Right atrium auricular region (tissue), 2 donors: ENCODE results near the gene PTCD1. TPM values are rescaled to one million over a fixed set of nuclear protein-coding genes. Genes with fewer than 3 reads are reported as not detected.

ENCODE experiments used
- DNase-seq: peaks from one replicate; pipeline ENCODE4 v3.0.0-alpha.2; 2019; ENCODE audit warnings: low spot score
- H3K27ac ChIP-seq, 2 donors: fragments of 200-600 bp; sonication (generic); 1 replicate in 1 of 2; 2 replicates in 1 of 2; pipeline ENCODE4 v1.5.1; 2016 to 2019
- H3K27me3 ChIP-seq, 2 donors: fragments of 200-600 bp; sonication (generic); one replicate each; pipeline versions ENCODE4 v1.5.1 to v1.6.0; 2017 to 2019
- H3K36me3 ChIP-seq: fragments of 200-600 bp; sonication (generic); one replicate; pipeline ENCODE4 v1.5.1; 2016
- H3K4me1 ChIP-seq, 2 donors: fragments of 200-600 bp; sonication (generic); one replicate each; pipeline versions ENCODE4 v1.5.1 to v1.6.0; 2017 to 2019
- H3K4me3 ChIP-seq, 2 donors: fragments of 200-600 bp; sonication (generic); 1 replicate in 1 of 2; 2 replicates in 1 of 2; pipeline ENCODE4 v1.5.1; 2017 to 2019; ENCODE audit warnings: mild to moderate bottlenecking in 1 of 2, moderate library complexity in 1 of 2
- H3K9me3 ChIP-seq, 2 donors: fragments of 200-600 bp; sonication (generic); one replicate each; pipeline ENCODE4 v1.5.1; 2019
- CTCF ChIP-seq, 2 donors: fragments of 200-600 bp; sonication (generic); IDR thresholded peaks; one replicate each; pipeline ENCODE4 v1.5.1; 2019; ENCODE audit warnings: antibody characterized with exemption in 2 of 2
- total RNA-seq, 2 donors: library from RNA; depleted of rRNA; stranded (reverse); fragments of >200 nt; gene quantifications; one replicate each; pipeline ENCODE4 v1.1.0, GENCODE V29; 2016

Gene PTCD1
- total RNA-seq, 2 donors from 2014 or later = 4.6 to 5.3 TPM

DNA sequence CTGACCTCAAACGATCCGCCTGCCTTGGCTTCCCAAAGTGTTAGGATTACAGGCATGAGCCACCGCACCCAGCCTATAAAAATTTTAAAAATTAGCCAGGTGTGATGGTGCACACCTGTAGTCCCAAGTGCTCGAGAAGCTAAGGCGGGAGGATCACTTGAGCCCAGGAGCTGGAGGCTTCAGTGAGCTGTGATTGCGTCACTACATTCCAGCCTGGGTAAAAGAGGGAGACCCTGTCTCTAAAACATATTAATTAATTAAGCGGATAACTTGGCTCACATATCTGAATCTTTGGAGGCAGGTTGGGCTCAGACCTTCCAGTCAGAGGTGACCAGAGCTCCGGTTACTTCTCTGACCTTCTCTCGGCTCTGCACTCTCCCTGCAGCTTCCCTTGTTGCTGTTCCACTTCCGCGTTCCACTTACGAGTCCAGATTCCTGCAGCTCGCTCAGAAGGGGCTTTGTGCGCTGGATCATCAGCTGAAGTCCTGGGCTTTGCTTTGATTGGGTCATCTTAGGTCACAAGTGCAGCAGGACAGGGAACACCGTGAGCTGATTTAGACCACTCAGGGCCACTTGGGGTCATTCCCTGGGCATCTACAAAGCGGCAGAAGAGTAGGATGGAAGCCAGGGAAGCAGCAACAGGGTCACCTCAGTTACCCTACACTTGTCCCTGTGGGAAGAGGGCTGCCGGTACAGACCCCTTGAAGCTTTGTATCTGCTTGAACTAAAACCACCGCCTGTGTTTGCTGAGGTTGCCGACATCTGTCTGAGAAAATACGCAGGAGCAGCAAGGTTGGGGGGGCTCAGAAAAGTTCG is 66.1 kb downstream of the PTCD1 start:
- TF ChIP-seq CTCF (IDR thresholded peaks at IDR 0.05) = no peak
- Histone ChIP-seq H3K27me3 (no peaks in the 10 kb centered on the region), H3K4me3 (no peak overlapping the region), H3K27ac (no peak overlapping the region), H3K36me3 (peaks cover under 1% of the 10 kb centered on the region), H3K9me3 (no peaks in the 10 kb centered on the region), H3K4me1 (peaks cover 0 to 31% of the 10 kb centered on the region in 2 donors)
- DNase-seq = no peak

DNA sequence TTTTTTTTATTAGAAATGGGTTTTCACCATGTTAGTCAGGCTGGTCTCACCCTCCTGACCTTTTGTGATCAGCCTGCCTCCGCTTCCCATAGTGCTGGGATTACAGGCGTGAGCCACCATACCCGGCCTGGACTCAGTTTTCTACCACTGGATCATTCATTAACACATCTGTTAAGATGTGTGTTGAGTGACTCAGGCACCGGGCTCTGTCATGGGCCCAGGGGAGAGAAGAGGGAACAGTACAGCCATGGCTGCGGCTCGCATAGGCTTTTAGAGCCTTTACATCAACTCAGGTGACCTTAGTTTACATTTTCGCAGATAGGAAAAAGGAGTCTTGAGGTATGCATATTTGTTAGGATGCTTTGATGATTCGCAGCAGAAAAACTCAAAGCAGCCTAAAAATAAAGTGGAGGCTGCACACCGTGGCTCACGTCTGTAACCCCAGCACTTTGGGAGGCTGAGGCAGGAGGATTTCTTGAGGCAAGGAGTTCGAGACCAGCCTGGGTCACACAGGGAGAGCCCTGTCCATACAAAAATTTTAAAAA is 67.2 kb downstream of the PTCD1 start:
- no peaks in the 10 kb centered on the region for H3K9me3 ChIP-seq
- H3K27ac ChIP-seq = no peak overlapping the region
- DNase-seq = no peak

DNA sequence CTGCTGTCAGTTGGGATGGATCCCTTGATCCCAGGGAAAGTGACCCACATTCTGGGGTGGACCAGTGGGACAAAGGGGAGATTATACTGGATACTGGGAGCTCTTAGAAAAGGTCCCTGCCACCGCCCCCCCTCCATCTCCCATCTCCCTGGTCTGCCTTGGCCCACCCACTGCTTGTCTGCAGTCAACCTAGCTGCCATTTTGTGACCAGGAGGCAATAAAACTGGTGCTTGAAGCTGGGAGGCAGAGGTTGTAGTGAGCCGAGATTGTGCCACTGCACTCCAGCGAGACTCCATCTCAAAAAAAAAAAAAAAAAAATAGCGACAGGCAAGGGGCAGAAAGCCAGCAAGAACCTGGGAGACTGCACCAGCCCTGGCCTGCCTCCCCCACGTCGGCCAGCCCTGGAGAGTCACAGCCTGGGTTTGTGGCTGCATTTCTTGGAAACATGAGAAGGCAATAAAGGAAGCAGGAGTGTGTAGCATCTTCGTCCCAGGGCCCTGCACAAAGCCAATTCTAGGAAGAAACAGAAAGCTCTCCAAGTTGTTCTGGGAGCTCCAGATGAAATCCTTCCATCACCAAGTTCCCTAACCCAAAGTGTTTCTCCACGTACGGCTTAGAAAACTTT is 68.7 kb downstream of the PTCD1 start:
- no peak for TF ChIP-seq CTCF (IDR thresholded peaks at IDR 0.05)
- Histone ChIP-seq H3K27ac (no peak overlapping the region), H3K4me1 (peaks cover 0 to 20% of the 10 kb centered on the region in 2 donors), H3K27me3 (no peaks in the 10 kb centered on the region), H3K36me3 (peaks cover 23% of the 10 kb centered on the region), H3K9me3 (no peaks in the 10 kb centered on the region), H3K4me3 (no peak overlapping the region)
- no peak for DNase-seq

More for the DNA sequence above, 67.2 kb downstream of the PTCD1 start:
- H3K4me3 ChIP-seq = no peak overlapping the region
- peaks cover 8% of the 10 kb centered on the region for H3K36me3 ChIP-seq
- no peaks in the 10 kb centered on the region for H3K27me3 ChIP-seq
- no peak for TF ChIP-seq CTCF (IDR thresholded peaks at IDR 0.05)
- H3K4me1 ChIP-seq = peaks cover 0 to 31% of the 10 kb centered on the region in 2 donors

- Histone ChIP-seq H3K4me3 (no peak overlapping the region), H3K4me1 (peaks cover 0 to 14% of the 10 kb centered on the region in 2 donors), H3K27ac (no peak overlapping the region), H3K36me3 (peaks cover 33% of the 10 kb centered on the region), H3K9me3 (no peaks in the 10 kb centered on the region), H3K27me3 (no peaks in the 10 kb centered on the region)
- no peak for TF ChIP-seq CTCF (IDR thresholded peaks at IDR 0.05)
- DNase-seq = no peak
Observed at GRCh38 chr7:99368750-99369389, 69.7 kb downstream of the PTCD1 start.

Other genes starting within 250 kb of the PTCD1 start
- gene KPNA7, start 230.7 kb downstream of the PTCD1 start, total RNA-seq = not detected
- not detected for gene MYH16, start 166.0 kb downstream of the PTCD1 start, total RNA-seq
- gene ARPC1A, start 112.9 kb downstream of the PTCD1 start, total RNA-seq = 100 to 1,000 TPM; 108 to 117 TPM
- gene ARPC1B, start 64.1 kb downstream of the PTCD1 start, total RNA-seq = 100 to 1,000 TPM in 1 of 2 donors, 10 to 100 TPM in 1; 53.0 to 115 TPM
- gene PDAP1, start 30.2 kb downstream of the PTCD1 start, total RNA-seq = 10 to 100 TPM; 70.9 to 93.3 TPM
- gene BUD31, start 29.8 kb downstream of the PTCD1 start, total RNA-seq = 10 to 100 TPM; 36.7 to 57.0 TPM
- gene CPSF4, start 145 bp upstream of the PTCD1 start, total RNA-seq = 10 to 100 TPM; 12.4 to 18.8 TPM
- 1,000 to 10,000 TPM; 2,443 to 2,651 TPM for gene ATP5MF, start 27.4 kb upstream of the PTCD1 start, total RNA-seq
- 1 to 10 TPM in 1 of 2 donors, under 1 TPM in 1; 0.48 to 2.6 TPM for gene ZNF789, start 34.1 kb upstream of the PTCD1 start, total RNA-seq
- 10 to 100 TPM; 10.8 to 20.2 TPM for gene ZNF394, start 61.5 kb upstream of the PTCD1 start, total RNA-seq
- 1 to 10 TPM; 5.4 to 6.3 TPM for gene ZKSCAN5, start 65.9 kb upstream of the PTCD1 start, total RNA-seq
- gene FAM200A, start 113.3 kb upstream of the PTCD1 start, total RNA-seq = 1 to 10 TPM; 4.6 to 5.0 TPM
- 10 to 100 TPM; 36.2 to 41.9 TPM for gene ZNF655, start 119.8 kb upstream of the PTCD1 start, total RNA-seq
- not detected for gene TMEM225B, start 159.5 kb upstream of the PTCD1 start, total RNA-seq
- gene ZSCAN25, start 178.1 kb upstream of the PTCD1 start, total RNA-seq = 1 to 10 TPM; 6.0 to 6.1 TPM
- 1 to 10 TPM in 1 of 2 donors, under 1 TPM in 1; 0.59 to 1.2 TPM for gene CYP3A5, start 241.2 kb upstream of the PTCD1 start, total RNA-seq